Astrocyte (in vitro differentiated cells and primary cell): Measurements from ENCODE around the gene NT5C. TPM values are rescaled to one million over a fixed set of nuclear protein-coding genes. Genes with fewer than 3 reads are reported as not detected.

Source experiments
- DNase-seq: peaks from one replicate; pipeline ENCODE4 v3.0.0-alpha.2; 2010; ENCODE audit warnings: low read depth
- FAIRE-seq: peaks from 2 replicates; lab custom pipeline; 2011; peaks lifted over from hg19 to GRCh38; lab: Jason Lieb, UNC
- H2AFZ ChIP-seq: 2 replicates; pipeline ENCODE4 v1.6.0; 2012; ENCODE audit warnings: low read depth, low read length, inconsistent platforms
- H3K27ac ChIP-seq: 2 replicates; pipeline ENCODE4 v1.5.1; 2011; ENCODE audit warnings: low read depth, low read length, inconsistent platforms
- H3K27me3 ChIP-seq: 2 replicates; pipeline ENCODE4 v1.6.0; 2011; ENCODE audit warnings: low read length, inconsistent platforms; ENCODE audit not compliant: insufficient read depth
- H3K36me3 ChIP-seq: 2 replicates; pipeline ENCODE4 v1.5.1; 2011; ENCODE audit warnings: low read length, inconsistent platforms; ENCODE audit not compliant: insufficient read depth
- H3K4me1 ChIP-seq: 2 replicates; pipeline ENCODE4 v1.5.1; 2011; ENCODE audit warnings: low read length, inconsistent platforms; ENCODE audit not compliant: insufficient read depth
- H3K4me2 ChIP-seq: 2 replicates; pipeline ENCODE4 v1.6.0; 2012; ENCODE audit warnings: low read length, inconsistent platforms
- H3K4me3 ChIP-seq: 2 replicates; pipeline ENCODE4 v1.5.1; 2011; ENCODE audit warnings: low read depth, mild to moderate bottlenecking, low read length, inconsistent platforms; ENCODE audit not compliant: insufficient read depth
- H3K79me2 ChIP-seq: 2 replicates; pipeline ENCODE4 v1.6.0; 2012; ENCODE audit warnings: mild to moderate bottlenecking, low read length, inconsistent platforms; ENCODE audit not compliant: insufficient read depth
- H3K9ac ChIP-seq: 2 replicates; pipeline ENCODE4 v1.6.0; 2012; ENCODE audit warnings: mild to moderate bottlenecking, low read length, inconsistent platforms
- H3K9me3 ChIP-seq: 2 replicates; pipeline ENCODE4 v1.5.1; 2012; ENCODE audit warnings: low read depth, mild to moderate bottlenecking, low read length, inconsistent platforms; ENCODE audit not compliant: insufficient read depth
- H4K20me1 ChIP-seq: 2 replicates; pipeline ENCODE4 v1.6.0; 2012; ENCODE audit warnings: low read length, inconsistent platforms; ENCODE audit not compliant: insufficient read depth
- H3K27ac Mint-ChIP-seq: one replicate; pipeline ENCODE4 v1.8.0; 2021; ENCODE audit warnings: mild to moderate bottlenecking, mixed read lengths; ENCODE audit not compliant: unreplicated experiment
- H3K27me3 Mint-ChIP-seq: one replicate; pipeline ENCODE4 v1.8.0; 2021; ENCODE audit warnings: low read depth, mixed read lengths; ENCODE audit not compliant: unreplicated experiment
- H3K36me3 Mint-ChIP-seq: one replicate; pipeline ENCODE4 v1.8.0; 2021; ENCODE audit warnings: low read depth, mixed read lengths; ENCODE audit not compliant: unreplicated experiment
- H3K4me1 Mint-ChIP-seq: one replicate; pipeline ENCODE4 v1.8.0; 2021; ENCODE audit warnings: low read depth, mixed read lengths; ENCODE audit not compliant: unreplicated experiment
- H3K4me3 Mint-ChIP-seq: one replicate; pipeline ENCODE4 v1.8.0; 2021; ENCODE audit warnings: mild to moderate bottlenecking, moderate library complexity, mixed read lengths; ENCODE audit not compliant: unreplicated experiment
- H3K9me3 Mint-ChIP-seq: one replicate; pipeline ENCODE4 v1.8.0; 2021; ENCODE audit warnings: mild to moderate bottlenecking, mixed read lengths; ENCODE audit not compliant: unreplicated experiment
- CTCF ChIP-seq: IDR thresholded peaks from 2 replicates; pipeline ENCODE4 v1.5.1; 2011; ENCODE audit warnings: low read depth, mild to moderate bottlenecking, inconsistent platforms, low read length, moderate library complexity; ENCODE audit not compliant: insufficient read depth
- EZH2 ChIP-seq: IDR thresholded peaks from 2 replicates; pipeline ENCODE4 v1.6.1; 2012; ENCODE audit warnings: mild to moderate bottlenecking, low read length, inconsistent platforms; ENCODE audit not compliant: insufficient read depth
- total RNA-seq: library from RNA; stranded (reverse); gene quantifications from 2 replicates; pipeline ENCODE4 v1.2.1, GENCODE V29; 2021

Gene NT5C
- total RNA-seq, 1 donor from 2014 or later = 29.5 TPM

- Mint-ChIP-seq H3K4me3 (no peak overlapping the region), H3K9me3 (peaks cover 2% of the 10 kb centered on the region), H3K27ac (no peak overlapping the region), H3K36me3 (peaks cover 7% of the 10 kb centered on the region), H3K27me3 (no peaks in the 10 kb centered on the region), H3K4me1 (peaks cover 9% of the 10 kb centered on the region)
- H3K27me3 ChIP-seq = no peaks in the 10 kb centered on the region
- H3K27ac ChIP-seq = peak overlapping the region; percentile 49
- peaks cover 17% of the 10 kb centered on the region for H3K4me1 ChIP-seq
- no peaks in the 10 kb centered on the region for H3K9me3 ChIP-seq
- peak overlapping the region; percentile 76 for H3K9ac ChIP-seq
- peaks cover 7% of the 10 kb centered on the region for H3K79me2 ChIP-seq
- no peaks in the 10 kb centered on the region for H3K36me3 ChIP-seq
- DNase-seq (no peak), FAIRE-seq (no peak)
- H3K4me2 ChIP-seq = peak overlapping the region; percentile 93
- peak overlapping the region; percentile 59 for H3K4me3 ChIP-seq
- no peak for TF ChIP-seq EZH2
- H4K20me1 ChIP-seq = peaks cover 6% of the 10 kb centered on the region
- peak overlapping the region; percentile 95 for H2AFZ ChIP-seq
Observed at GRCh38 chr17:75114552-75115314, 16.8 kb downstream of the NT5C start.

GRCh38 chr17:75113798-75114551, 17.6 kb downstream of the NT5C start:
- no peak for FAIRE-seq
- H3K27ac Mint-ChIP-seq = no peak overlapping the region
- Histone ChIP-seq H3K4me2 (peak overlapping the region; percentile 93), H3K79me2 (peaks cover 7% of the 10 kb centered on the region), H3K27ac (peak overlapping the region; percentile 49), H3K4me3 (peak overlapping the region; percentile 59), H2AFZ (peak overlapping the region; percentile 95), H3K4me1 (peaks cover 24% of the 10 kb centered on the region), H3K9me3 (no peaks in the 10 kb centered on the region), H3K36me3 (no peaks in the 10 kb centered on the region), H3K9ac (peak overlapping the region; percentile 76), H3K27me3 (peaks cover under 1% of the 10 kb centered on the region), H4K20me1 (peaks cover 6% of the 10 kb centered on the region)
- peaks cover 7% of the 10 kb centered on the region for H3K36me3 Mint-ChIP-seq
- peaks cover 2% of the 10 kb centered on the region for H3K9me3 Mint-ChIP-seq
- H3K27me3 Mint-ChIP-seq = no peaks in the 10 kb centered on the region
- no peak overlapping the region for H3K4me3 Mint-ChIP-seq
- no peak for TF ChIP-seq EZH2
- peak; percentile 85 for TF ChIP-seq CTCF
- H3K4me1 Mint-ChIP-seq = peaks cover 9% of the 10 kb centered on the region
- peak; percentile 66 for DNase-seq

- H3K27me3 ChIP-seq = peaks cover 3% of the 10 kb centered on the region
- Mint-ChIP-seq H3K27me3 (peaks cover 6% of the 10 kb centered on the region), H3K9me3 (peaks cover 2% of the 10 kb centered on the region), H3K4me1 (peaks cover 9% of the 10 kb centered on the region), H3K4me3 (peak overlapping the region; percentile 74), H3K27ac (peak overlapping the region; percentile 80), H3K36me3 (peaks cover 7% of the 10 kb centered on the region)
- H3K9ac ChIP-seq = no peak overlapping the region
- H3K4me1 ChIP-seq = peaks cover 26% of the 10 kb centered on the region
- H3K79me2 ChIP-seq = peaks cover 7% of the 10 kb centered on the region
- TF ChIP-seq EZH2 = no peak
- TF ChIP-seq CTCF = no peak
- no peak for DNase-seq
- no peak overlapping the region for H3K4me3 ChIP-seq
- no peaks in the 10 kb centered on the region for H3K36me3 ChIP-seq
- no peak for FAIRE-seq
- no peak overlapping the region for H2AFZ ChIP-seq
- no peak overlapping the region for H3K27ac ChIP-seq
- H3K4me2 ChIP-seq = no peak overlapping the region
- H3K9me3 ChIP-seq = no peaks in the 10 kb centered on the region
- peaks cover 6% of the 10 kb centered on the region for H4K20me1 ChIP-seq
Observed at GRCh38 chr17:75111777-75112335, 19.7 kb downstream of the NT5C start.
